CD4-positive, CD25-positive, alpha-beta regulatory T cell (primary cell): Measurements from ENCODE around the gene PLCH1. TPM values are rescaled to one million over a fixed set of nuclear protein-coding genes. Genes with fewer than 3 reads are reported as not detected.
A peak's percentile ranks its signal among the peaks of the same experiment; 100 is the strongest.

Experiments
- ATAC-seq, 2 donors: fragments of 150-1000 bp; cut with Tn5 transposase; one replicate each; pipeline ENCODE4 v1.10.0; 2021; ENCODE audit warnings: low read depth in 2 of 2, moderate number of reproducible peaks in 2 of 2, moderate library complexity in 1 of 2
- DNase-seq, 3 donors: peaks; one replicate each; pipeline versions ENCODE4 v3.0.0 to v3.0.0-alpha.2; 2012 to 2022; ENCODE audit warnings: mixed read lengths in 1 of 3
- H3K27ac ChIP-seq: one replicate; pipeline ENCODE4 v1.7.0; 2013; ENCODE audit warnings: mild to moderate bottlenecking, low read length; ENCODE audit not compliant: insufficient read depth, poor library complexity, severe bottlenecking
- H3K27me3 ChIP-seq: one replicate; pipeline ENCODE4 v1.7.0; 2013; ENCODE audit warnings: low read length; ENCODE audit not compliant: control insufficient read depth, insufficient read depth
- H3K36me3 ChIP-seq: one replicate; pipeline ENCODE4 v1.7.0; 2013; ENCODE audit warnings: mild to moderate bottlenecking, low read length, moderate library complexity; ENCODE audit not compliant: control insufficient read depth, insufficient read depth
- H3K4me1 ChIP-seq: 2 replicates; pipeline ENCODE4 v1.7.0; 2013; ENCODE audit warnings: mild to moderate bottlenecking, low read length; ENCODE audit not compliant: insufficient read depth, control insufficient read depth, poor library complexity, severe bottlenecking
- H3K4me3 ChIP-seq: one replicate; pipeline ENCODE4 v1.7.0; 2013; ENCODE audit warnings: low read depth, mild to moderate bottlenecking, low read length, moderate library complexity
- H3K9me3 ChIP-seq, 2 experiments: 1 replicate in 1 of 2; 2 replicates in 1 of 2; pipeline ENCODE4 v1.7.0; 2013; ENCODE audit warnings: low read length in 2 of 2, mild to moderate bottlenecking in 1 of 2, moderate library complexity in 1 of 2; ENCODE audit not compliant: control insufficient read depth in 2 of 2
- H3K27ac Mint-ChIP-seq, 3 donors: one replicate each; pipeline ENCODE4 v1.8.0; 2020 to 2022; ENCODE audit warnings: mild to moderate bottlenecking in 3 of 3, mixed read lengths in 3 of 3, moderate library complexity in 2 of 3
- H3K27me3 Mint-ChIP-seq: one replicate; pipeline ENCODE4 v1.8.0; 2022; ENCODE audit warnings: mild to moderate bottlenecking, mixed read lengths
- H3K36me3 Mint-ChIP-seq: one replicate; pipeline ENCODE4 v1.8.0; 2020; ENCODE audit warnings: mixed read lengths
- H3K4me1 Mint-ChIP-seq, 4 donors: one replicate each; pipeline ENCODE4 v1.8.0; 2020 to 2022; ENCODE audit warnings: mixed read lengths in 4 of 4, mild to moderate bottlenecking in 1 of 4
- H3K4me3 Mint-ChIP-seq, 4 donors: one replicate each; pipeline ENCODE4 v1.8.0; 2020 to 2022; ENCODE audit warnings: mild to moderate bottlenecking in 4 of 4, mixed read lengths in 4 of 4, moderate library complexity in 3 of 4
- H3K9me3 Mint-ChIP-seq, 7 donors: one replicate each; pipeline ENCODE4 v1.8.0; 2020 to 2022; ENCODE audit warnings: mixed read lengths in 7 of 7, mild to moderate bottlenecking in 3 of 7, moderate library complexity in 2 of 7
- polyA plus RNA-seq, 4 donors: library from polyadenylated mRNA; unstranded; fragments of 300-500 nt; fragmentation: Illumina TruSeq; gene quantifications; one replicate each; pipeline ENCODE4 v1.2.3, GENCODE V29; 2021
- total RNA-seq: library from RNA; stranded (reverse); gene quantifications from one replicate; pipeline ENCODE4 v1.2.3, GENCODE V29; 2022

The PLCH1 gene
- total and polyA plus RNA-seq, 5 donors from 2014 or later, result 0.05 to 0.12 TPM; not detected in 3

DNA sequence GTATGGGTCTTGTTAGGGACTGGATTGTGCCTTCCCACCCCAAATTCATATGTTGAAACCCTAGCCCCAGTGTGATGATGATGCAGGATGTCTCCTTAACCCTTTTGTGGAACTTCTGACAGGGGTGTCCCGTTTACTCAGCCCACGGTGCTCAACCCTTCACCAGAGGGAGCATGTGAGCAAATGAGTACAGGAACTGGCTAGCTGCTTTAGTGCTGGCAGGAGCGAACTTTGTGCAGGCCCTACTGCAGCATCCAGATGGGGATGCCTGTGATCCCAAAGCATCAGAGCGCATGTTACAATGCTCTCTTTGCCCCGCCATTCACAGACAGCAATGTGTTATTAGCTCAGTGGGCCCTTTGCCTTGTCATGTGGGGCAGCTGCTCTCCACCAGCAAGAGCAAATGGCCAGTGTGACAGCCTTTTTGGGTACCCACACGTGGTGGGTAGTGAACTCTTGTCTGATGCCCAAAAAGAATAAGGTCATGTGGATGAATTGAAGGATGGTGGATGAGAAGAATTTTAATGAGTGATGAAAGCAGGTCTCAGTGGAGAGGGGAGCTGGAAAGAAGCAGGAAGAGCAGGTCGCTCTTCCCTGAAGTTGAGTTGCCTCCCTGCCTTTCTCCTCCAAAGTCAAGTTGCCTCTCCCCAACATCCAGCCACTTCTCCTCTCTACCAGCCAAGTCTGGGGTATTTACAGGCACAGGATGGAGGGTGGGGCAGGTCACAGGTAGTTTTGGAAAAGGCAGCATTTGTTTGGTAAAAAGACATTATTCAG, 388.1 kb downstream of the PLCH1 start:
- H3K27ac ChIP-seq, result no peak overlapping the region
- no peaks in the 10 kb centered on the region for H3K4me1 ChIP-seq
- H3K4me3 ChIP-seq, result no peak overlapping the region
- no peaks in the 10 kb centered on the region for H3K36me3 Mint-ChIP-seq
- H3K27me3 ChIP-seq, result no peaks in the 10 kb centered on the region
- H3K36me3 ChIP-seq, result no peaks in the 10 kb centered on the region
- peak overlapping the region in 1 of 4 donors; percentile 22 for H3K4me3 Mint-ChIP-seq
- H3K27ac Mint-ChIP-seq, result peak overlapping the region in 1 of 3 donors; percentile 54
- DNase-seq (no peak), ATAC-seq (no peak)
- H3K4me1 Mint-ChIP-seq, result no peaks in the 10 kb centered on the region
- no peaks in the 10 kb centered on the region for H3K27me3 Mint-ChIP-seq
- peaks cover 0 to 2% (median 0%) of the 10 kb centered on the region in 7 donors for H3K9me3 Mint-ChIP-seq
- H3K9me3 ChIP-seq, result no peaks in the 10 kb centered on the region

DNA sequence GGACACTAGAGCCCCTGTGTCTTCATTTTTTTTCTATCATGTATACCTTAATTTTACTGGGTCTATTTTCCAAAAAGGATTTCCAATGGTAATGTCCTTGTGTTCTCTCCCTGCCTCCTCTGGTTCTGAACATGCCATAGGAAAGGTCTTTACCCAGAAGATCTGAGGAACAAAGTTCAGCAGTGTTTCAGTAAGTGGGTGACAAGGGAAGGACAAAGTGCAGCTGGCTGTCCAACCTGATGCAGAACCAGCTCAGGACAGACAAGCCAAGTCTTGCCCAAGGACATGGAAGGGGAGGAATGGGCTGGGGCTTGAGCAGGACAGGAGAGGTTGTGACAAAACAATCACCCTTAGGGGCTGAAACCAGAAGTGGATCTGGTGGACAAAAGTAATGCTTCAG, 390.2 kb downstream of the PLCH1 start:
- H3K36me3 Mint-ChIP-seq, result no peaks in the 10 kb centered on the region
- peaks cover 0 to 2% (median 0%) of the 10 kb centered on the region in 7 donors for H3K9me3 Mint-ChIP-seq
- ATAC-seq, result no peak
- no peaks in the 10 kb centered on the region for H3K27me3 Mint-ChIP-seq
- no peak overlapping the region for H3K4me3 Mint-ChIP-seq
- Histone ChIP-seq H3K4me1 (no peaks in the 10 kb centered on the region), H3K4me3 (no peak overlapping the region), H3K36me3 (no peaks in the 10 kb centered on the region), H3K27ac (no peak overlapping the region), H3K27me3 (no peaks in the 10 kb centered on the region), H3K9me3 (no peaks in the 10 kb centered on the region)
- H3K27ac Mint-ChIP-seq, result no peak overlapping the region
- DNase-seq, result no peak
- no peaks in the 10 kb centered on the region for H3K4me1 Mint-ChIP-seq

DNA sequence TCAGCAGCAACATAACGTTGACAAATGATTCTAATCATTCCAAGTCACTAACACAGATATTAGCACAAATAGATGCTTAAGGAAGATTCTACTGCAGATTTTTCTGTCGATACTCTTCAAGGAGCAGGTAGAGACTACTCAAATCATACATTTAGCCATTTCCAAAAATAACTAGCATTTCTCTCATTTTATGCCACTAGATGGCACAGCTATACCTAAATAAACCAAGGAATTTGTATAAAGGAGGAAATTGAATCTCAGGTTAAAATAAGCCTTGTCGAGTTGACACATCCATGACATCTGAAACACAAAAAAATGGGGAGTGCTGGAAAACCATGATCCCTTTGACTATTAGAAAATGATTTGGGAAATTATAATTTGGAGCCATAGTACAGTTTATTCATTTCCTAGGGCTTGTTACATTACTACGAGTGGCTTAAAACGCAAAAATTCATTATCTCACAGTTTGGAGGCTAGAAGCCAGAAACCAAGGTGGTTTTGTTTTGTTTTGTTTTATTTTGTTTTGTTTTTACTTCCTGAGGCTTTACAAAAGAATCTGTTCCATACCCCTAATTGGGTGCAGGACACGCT, 391.9 kb downstream of the PLCH1 start:
- H3K4me1 Mint-ChIP-seq, result no peaks in the 10 kb centered on the region
- H3K27ac Mint-ChIP-seq, result no peak overlapping the region
- no peaks in the 10 kb centered on the region for H3K4me1 ChIP-seq
- no peak overlapping the region for H3K27ac ChIP-seq
- H3K27me3 ChIP-seq, result no peaks in the 10 kb centered on the region
- H3K36me3 Mint-ChIP-seq, result no peaks in the 10 kb centered on the region
- H3K36me3 ChIP-seq, result no peaks in the 10 kb centered on the region
- DNase-seq (peak in 1 of 3 donors; percentile 33), ATAC-seq (no peak)
- H3K9me3 Mint-ChIP-seq, result peaks cover 0 to 4% (median 0%) of the 10 kb centered on the region in 7 donors
- H3K9me3 ChIP-seq, result no peaks in the 10 kb centered on the region
- no peak overlapping the region for H3K4me3 ChIP-seq
- H3K4me3 Mint-ChIP-seq, result no peak overlapping the region
- H3K27me3 Mint-ChIP-seq, result no peaks in the 10 kb centered on the region

DNA sequence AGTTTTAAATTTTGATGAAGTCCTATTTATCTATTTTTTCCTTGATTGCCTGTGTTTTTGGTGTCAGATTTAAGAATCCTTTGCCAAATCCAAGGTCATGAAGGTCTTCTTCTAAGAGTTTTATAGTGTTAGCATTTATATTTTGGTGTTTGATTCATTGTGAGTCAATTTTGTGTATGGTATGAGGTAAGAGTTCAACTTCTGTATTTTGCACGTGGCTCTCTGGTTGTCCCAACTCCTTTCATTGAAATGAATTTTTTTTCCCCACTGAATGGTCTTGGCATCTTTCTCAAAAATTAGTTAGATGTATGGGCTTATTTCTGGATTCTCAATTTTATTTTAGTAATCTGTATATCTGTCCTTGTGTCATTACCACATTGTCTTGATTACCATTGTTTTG, 394.3 kb downstream of the PLCH1 start:
- Mint-ChIP-seq H3K36me3 (no peaks in the 10 kb centered on the region), H3K4me3 (no peak overlapping the region), H3K27me3 (no peaks in the 10 kb centered on the region), H3K4me1 (no peaks in the 10 kb centered on the region), H3K9me3 (peaks cover 0 to 2% (median 0%) of the 10 kb centered on the region in 7 donors), H3K27ac (no peak overlapping the region)
- ATAC-seq (no peak), DNase-seq (no peak)
- no peak overlapping the region for H3K4me3 ChIP-seq
- no peaks in the 10 kb centered on the region for H3K9me3 ChIP-seq
- no peaks in the 10 kb centered on the region for H3K36me3 ChIP-seq
- no peak overlapping the region for H3K27ac ChIP-seq
- H3K4me1 ChIP-seq, result no peaks in the 10 kb centered on the region
- no peaks in the 10 kb centered on the region for H3K27me3 ChIP-seq

DNA sequence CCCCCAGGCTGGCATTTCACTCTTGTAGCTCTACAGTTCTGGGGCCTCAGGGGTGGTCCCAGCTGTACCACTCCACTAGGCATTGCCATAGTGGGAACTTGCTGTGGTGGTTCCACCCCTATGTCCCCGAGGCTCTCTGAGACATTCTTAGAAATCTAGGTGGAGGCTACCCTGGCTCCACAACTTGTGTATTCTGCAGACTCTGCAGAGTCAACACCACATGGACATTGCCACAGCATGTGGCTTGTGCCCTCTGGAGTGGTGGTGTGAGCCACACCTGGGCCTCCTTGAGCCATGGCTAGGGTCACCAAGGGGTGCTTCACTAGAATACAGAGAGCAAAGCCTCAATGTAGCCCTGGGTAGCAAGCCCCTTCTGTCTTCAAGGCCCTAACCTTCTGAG, 397.0 kb downstream of the PLCH1 start:
- H3K36me3 Mint-ChIP-seq, result no peaks in the 10 kb centered on the region
- peaks cover 0 to 2% (median 0%) of the 10 kb centered on the region in 7 donors for H3K9me3 Mint-ChIP-seq
- H3K4me3 Mint-ChIP-seq, result no peak overlapping the region
- H3K36me3 ChIP-seq, result no peaks in the 10 kb centered on the region
- no peak overlapping the region for H3K4me3 ChIP-seq
- no peak for ATAC-seq
- no peaks in the 10 kb centered on the region for H3K4me1 ChIP-seq
- H3K27ac Mint-ChIP-seq, result no peak overlapping the region
- H3K4me1 Mint-ChIP-seq, result no peaks in the 10 kb centered on the region
- H3K27me3 ChIP-seq, result no peaks in the 10 kb centered on the region
- DNase-seq, result no peak
- H3K27me3 Mint-ChIP-seq, result no peaks in the 10 kb centered on the region
- H3K27ac ChIP-seq, result no peak overlapping the region
- no peaks in the 10 kb centered on the region for H3K9me3 ChIP-seq

DNA sequence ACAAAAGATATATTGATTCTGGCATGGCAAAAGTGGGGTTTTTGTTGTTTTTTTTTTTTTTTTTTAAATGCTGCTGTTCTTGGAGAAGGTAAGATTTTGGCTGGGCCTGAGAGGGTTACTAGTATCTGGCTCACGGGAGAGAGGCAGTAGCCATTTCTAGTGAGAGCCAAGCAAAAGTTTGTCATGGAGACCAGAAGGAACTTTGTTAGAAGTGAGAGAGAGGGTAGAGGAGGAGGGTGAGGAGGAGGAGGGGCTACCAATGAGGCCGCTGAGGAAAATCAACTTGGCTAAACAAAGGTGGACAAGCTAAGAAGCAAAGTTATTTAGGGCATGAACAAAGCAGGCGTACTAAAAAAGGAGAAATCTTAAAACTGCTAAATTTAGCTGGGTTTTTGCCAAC, 402.5 kb downstream of the PLCH1 start:
- H3K36me3 ChIP-seq, result no peaks in the 10 kb centered on the region
- H3K9me3 Mint-ChIP-seq, result peaks cover 0 to 2% (median 0%) of the 10 kb centered on the region in 7 donors
- peaks cover 6% of the 10 kb centered on the region for H3K27me3 Mint-ChIP-seq
- no peaks in the 10 kb centered on the region for H3K27me3 ChIP-seq
- no peaks in the 10 kb centered on the region for H3K4me1 Mint-ChIP-seq
- H3K4me3 Mint-ChIP-seq, result no peak overlapping the region
- H3K4me1 ChIP-seq, result no peaks in the 10 kb centered on the region
- H3K9me3 ChIP-seq, result no peaks in the 10 kb centered on the region
- DNase-seq (no peak), ATAC-seq (no peak)
- no peak overlapping the region for H3K27ac Mint-ChIP-seq
- H3K36me3 Mint-ChIP-seq, result no peaks in the 10 kb centered on the region
- no peak overlapping the region for H3K27ac ChIP-seq
- H3K4me3 ChIP-seq, result no peak overlapping the region

DNA sequence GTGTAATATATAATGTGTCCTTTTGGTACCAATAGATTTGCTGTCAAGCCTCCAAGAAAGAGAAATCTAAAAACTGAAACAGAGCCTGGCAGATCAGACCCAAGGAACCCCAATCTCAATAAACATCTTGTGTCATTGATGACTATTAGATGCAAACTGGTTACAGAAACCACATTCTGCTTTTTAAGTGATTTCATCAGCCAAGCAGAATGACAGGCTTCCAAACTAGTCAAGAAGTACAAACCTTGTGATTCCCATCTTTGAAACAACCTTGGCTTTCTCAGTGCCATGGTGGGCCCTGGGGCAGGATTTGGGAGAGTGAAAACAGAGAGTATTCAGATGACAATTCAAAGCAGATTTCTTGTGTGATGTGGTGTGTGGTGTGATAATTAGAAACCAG, 405.8 kb downstream of the PLCH1 start:
- H3K9me3 Mint-ChIP-seq, result peaks cover 0 to 2% (median 0%) of the 10 kb centered on the region in 7 donors
- no peak overlapping the region for H3K4me3 ChIP-seq
- ATAC-seq (no peak), DNase-seq (no peak)
- H3K4me1 ChIP-seq, result no peaks in the 10 kb centered on the region
- H3K27ac Mint-ChIP-seq, result no peak overlapping the region
- H3K36me3 ChIP-seq, result no peaks in the 10 kb centered on the region
- no peaks in the 10 kb centered on the region for H3K36me3 Mint-ChIP-seq
- peaks cover 6% of the 10 kb centered on the region for H3K27me3 Mint-ChIP-seq
- H3K9me3 ChIP-seq, result no peaks in the 10 kb centered on the region
- no peaks in the 10 kb centered on the region for H3K27me3 ChIP-seq
- H3K4me1 Mint-ChIP-seq, result no peaks in the 10 kb centered on the region
- no peak overlapping the region for H3K27ac ChIP-seq
- no peak overlapping the region for H3K4me3 Mint-ChIP-seq
